Muscle of leg (tissue), 16 donors: Measurements from ENCODE around the gene KCNJ9. TPM values are rescaled to one million over a fixed set of nuclear protein-coding genes. Genes with fewer than 3 reads are reported as not detected.

Experiments used
- DNase-seq: peaks from one replicate; pipeline ENCODE4 v3.0.0; 2013
- H3K27ac ChIP-seq: one replicate; pipeline ENCODE4 v1.5.1; 2013; ENCODE audit warnings: mild to moderate bottlenecking, low read length, control low read depth
- H3K27me3 ChIP-seq: one replicate; pipeline ENCODE4 v1.6.1; 2013; ENCODE audit warnings: low read length; ENCODE audit not compliant: control insufficient read depth, insufficient read depth
- H3K36me3 ChIP-seq: one replicate; pipeline ENCODE4 v1.6.1; 2013; ENCODE audit warnings: low read length; ENCODE audit not compliant: control insufficient read depth, insufficient read depth
- H3K4me1 ChIP-seq: one replicate; pipeline ENCODE4 v1.6.1; 2013; ENCODE audit warnings: low read length; ENCODE audit not compliant: control insufficient read depth, insufficient read depth
- H3K4me3 ChIP-seq: one replicate; pipeline ENCODE4 v1.5.1; 2013; ENCODE audit warnings: low read length, control low read depth
- H3K9me3 ChIP-seq: replicated peaks from 2 replicates; pipeline ENCODE4 v1.6.1; 2013; ENCODE audit warnings: low read depth, low read length; ENCODE audit not compliant: control insufficient read depth
- WGBS: methylation state at CpG from one replicate; pipeline ENCODE4 v1.1.5; 2013; ENCODE audit warnings: missing lambda C conversion rate; ENCODE audit not compliant: insufficient coverage; 5-methylcytosine and 5-hydroxymethylcytosine counted together
- long read RNA-seq, 11 donors: transcript quantifications; one replicate each; lab custom pipeline, GENCODE V29; 2026
- polyA plus RNA-seq, 8 donors: library from polyadenylated mRNA; unstranded; fragments of 120-200 nt; gene quantifications; one replicate each; pipeline versions ENCODE4 v1.2.1 to v1.2.3, GENCODE V29; 2013; ENCODE audit warnings: inconsistent platforms in 1 of 8, low replicate concordance in 1 of 8; ENCODE audit not compliant: insufficient read length in 8 of 8, insufficient read depth in 1 of 8
- total RNA-seq: library from RNA; stranded (reverse); fragments of 120-200 nt; gene quantifications from one replicate; pipeline ENCODE4 v1.2.4, GENCODE V29; 2013

The KCNJ9 gene
- total RNA-seq: 0.09 TPM
- polyA plus RNA-seq: under 1 TPM in 7 of 8 donors, not detected in 1; 0.04 to 0.16 (median 0.09) TPM
- long read RNA-seq, donor 1: 0 reads
- long read RNA-seq, donor 2: 0 reads
- long read RNA-seq, donor 3: 0 reads
- long read RNA-seq, donor 4: 0 reads
- long read RNA-seq, donor 5: 0 reads
- long read RNA-seq, donor 6: 0 reads
- long read RNA-seq, donor 7: 0 reads
- long read RNA-seq, donor 8: 0 reads
- long read RNA-seq, donor 9: 0 reads
- long read RNA-seq, donor 10: 0 reads
- long read RNA-seq, donor 11: 0 reads

DNA sequence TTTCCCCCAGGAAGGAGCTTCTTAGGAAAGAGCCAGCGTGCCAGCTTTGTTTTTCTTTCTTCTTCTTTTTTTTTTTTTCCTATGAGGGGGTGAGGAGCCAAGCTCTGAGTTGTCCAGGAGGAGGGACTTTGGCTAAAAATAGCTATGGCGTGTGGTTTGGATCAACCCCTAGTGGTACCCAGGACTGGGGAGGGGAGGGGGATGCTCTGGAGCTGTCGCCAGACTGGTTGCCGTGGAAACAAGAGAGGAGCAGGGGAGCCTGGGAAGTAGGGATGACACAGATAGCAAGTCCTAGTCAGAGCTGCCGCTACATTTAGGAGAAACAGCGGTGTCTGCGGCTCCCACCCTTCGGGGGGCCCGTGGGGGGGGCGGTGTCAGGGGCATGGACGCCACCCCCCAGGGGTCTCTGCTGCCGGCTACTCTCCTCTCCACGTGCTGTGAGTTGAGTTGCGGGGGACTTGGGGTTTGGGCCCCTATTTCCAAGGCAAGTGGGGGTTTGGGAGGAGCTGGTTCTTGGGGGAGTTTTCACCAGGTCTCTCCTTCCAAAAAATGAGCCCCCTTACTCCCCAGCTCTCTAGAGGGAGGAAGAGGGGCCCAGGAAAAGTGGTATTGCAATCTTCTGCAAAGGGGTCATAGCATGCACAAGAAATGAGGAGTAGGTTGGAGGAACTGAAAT, at the start of gene KCNJ9:
KCNJ9 (plus strand) TSS at position 278 of the 676 bp plus-strand sequence. CDS start 2,493 bp downstream, outside the sequence.
- peaks cover 44% of the 10 kb centered on the region for H3K27me3 ChIP-seq
- no peak within 1 kb of the TSS for H3K27ac ChIP-seq
- H3K36me3 ChIP-seq: no peaks in the 10 kb centered on the region
- H3K4me1 ChIP-seq: peaks cover 23% of the 10 kb centered on the region
- H3K9me3 ChIP-seq: no peaks in the 10 kb centered on the region
- DNase-seq: no peak
- 21% methylated on average over 8 of the region's 14 CpGs for WGBS
- no peak within 1 kb of the TSS for H3K4me3 ChIP-seq

DNA sequence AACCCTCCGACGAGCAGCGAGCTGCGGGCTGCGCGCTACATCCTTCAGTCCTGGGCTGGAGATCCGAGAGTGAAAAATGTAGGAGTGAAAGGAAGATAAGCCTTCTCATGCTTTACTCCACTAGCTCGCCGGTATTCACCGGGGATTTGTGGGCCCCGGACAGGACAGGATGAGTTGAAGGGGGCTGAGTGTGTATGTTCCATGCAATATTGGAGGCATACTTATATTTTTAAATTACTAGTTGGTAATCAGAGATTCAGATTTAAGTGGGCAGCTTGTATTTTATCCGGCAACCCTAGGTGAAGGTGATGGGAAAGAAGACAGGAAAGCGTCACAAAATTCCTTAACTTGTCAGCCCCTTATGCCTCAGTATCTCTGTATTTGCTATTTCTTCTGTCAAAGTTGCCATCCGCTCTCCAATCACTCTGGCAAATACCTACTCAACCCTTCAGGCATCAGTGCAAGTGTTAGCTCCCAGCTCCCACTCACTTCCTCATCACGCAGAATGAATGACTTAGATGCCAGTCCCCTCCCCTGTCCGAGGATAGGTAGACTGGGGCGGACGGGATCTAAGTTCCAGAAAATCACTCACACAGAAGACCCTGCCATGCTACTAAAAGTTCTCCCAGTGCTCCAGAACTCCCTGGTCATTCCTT, 49.0 kb upstream of the KCNJ9 start:
- Histone ChIP-seq H3K9me3 (no peaks in the 10 kb centered on the region), H3K27ac (peak overlapping the region; percentile 48), H3K4me3 (peak overlapping the region; percentile 83), H3K4me1 (peaks cover 10% of the 10 kb centered on the region), H3K27me3 (no peaks in the 10 kb centered on the region), H3K36me3 (no peaks in the 10 kb centered on the region)
- WGBS: 0% methylated on average over 2 of the region's 18 CpGs
- DNase-seq: peak; percentile 14

DNA sequence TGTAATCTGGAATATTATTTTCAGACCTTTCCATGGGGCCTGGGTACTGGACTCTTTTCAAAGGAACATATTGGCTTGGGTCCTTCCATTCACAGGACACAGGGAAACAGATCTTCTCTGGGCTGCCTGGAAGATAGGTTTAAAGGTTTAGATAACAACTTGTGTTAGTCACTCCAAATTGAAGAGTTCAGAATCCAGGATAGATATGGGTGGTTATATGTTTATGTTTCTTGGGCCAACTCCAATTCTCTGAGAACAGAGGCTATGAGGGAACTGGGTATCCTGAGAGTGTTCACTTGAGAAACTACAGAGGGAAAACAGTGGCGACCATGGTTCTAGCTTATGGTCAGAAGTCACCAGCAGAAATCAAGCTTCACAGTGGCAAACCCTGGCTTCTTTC, 40.9 kb upstream of the KCNJ9 start:
- DNase-seq: no peak
- WGBS: 100% methylated on average over 1 of the region's 1 CpG

DNA sequence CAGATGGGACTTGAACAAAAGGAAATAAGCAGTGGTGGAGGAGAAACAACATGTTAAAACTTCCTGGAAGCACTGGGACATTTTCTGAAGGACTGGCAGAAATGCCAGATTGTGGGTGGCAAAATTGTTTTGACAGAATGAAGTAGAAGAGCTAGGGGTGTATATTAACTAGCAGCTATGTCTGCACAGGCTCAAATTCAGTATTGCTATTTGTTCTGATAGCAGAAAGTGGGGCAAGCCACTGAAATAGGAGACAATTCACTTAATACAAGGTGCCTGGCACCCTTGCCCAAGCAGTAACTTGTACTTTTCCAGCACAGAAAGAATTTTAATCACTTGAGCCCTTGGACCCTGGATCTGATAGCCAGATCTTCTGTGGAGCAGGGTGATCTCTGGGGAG, 37.8 kb upstream of the KCNJ9 start:
- Histone ChIP-seq H3K27me3 (peaks cover 6% of the 10 kb centered on the region), H3K27ac (no peak overlapping the region), H3K9me3 (no peaks in the 10 kb centered on the region), H3K36me3 (no peaks in the 10 kb centered on the region), H3K4me3 (no peak overlapping the region), H3K4me1 (peaks cover 17% of the 10 kb centered on the region)
- DNase-seq: no peak

More for the DNA sequence above, 40.9 kb upstream of the KCNJ9 start:
- H3K4me1 ChIP-seq: no peaks in the 10 kb centered on the region
- H3K4me3 ChIP-seq: no peak overlapping the region
- H3K27ac ChIP-seq: no peak overlapping the region
- peaks cover 7% of the 10 kb centered on the region for H3K27me3 ChIP-seq
- H3K9me3 ChIP-seq: no peaks in the 10 kb centered on the region
- no peaks in the 10 kb centered on the region for H3K36me3 ChIP-seq

DNA sequence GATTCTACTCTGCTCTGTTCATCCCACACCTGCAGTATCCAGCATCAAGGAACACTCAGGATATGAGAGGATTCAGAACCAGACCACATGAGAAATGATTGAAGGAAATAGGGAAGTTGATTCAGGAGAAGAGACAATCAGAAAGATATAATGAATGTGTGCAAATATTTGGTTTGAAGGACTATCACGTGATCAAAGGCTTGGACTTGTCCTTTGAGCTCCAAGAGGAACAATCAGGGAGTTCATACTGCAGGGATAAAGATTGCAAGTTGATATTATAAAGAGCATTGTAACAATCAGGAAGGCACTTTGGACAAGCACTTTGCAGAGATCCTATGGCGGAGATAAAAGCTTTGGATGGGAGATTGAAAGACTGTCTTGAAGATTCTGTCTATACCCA, 35.7 kb upstream of the KCNJ9 start:
- WGBS: 29% methylated on average over 1 of the region's 2 CpGs
- H3K4me3 ChIP-seq: no peak overlapping the region
- H3K9me3 ChIP-seq: no peaks in the 10 kb centered on the region
- peaks cover 6% of the 10 kb centered on the region for H3K27me3 ChIP-seq
- peaks cover 17% of the 10 kb centered on the region for H3K4me1 ChIP-seq
- no peak overlapping the region for H3K27ac ChIP-seq
- no peaks in the 10 kb centered on the region for H3K36me3 ChIP-seq
- no peak for DNase-seq

DNA sequence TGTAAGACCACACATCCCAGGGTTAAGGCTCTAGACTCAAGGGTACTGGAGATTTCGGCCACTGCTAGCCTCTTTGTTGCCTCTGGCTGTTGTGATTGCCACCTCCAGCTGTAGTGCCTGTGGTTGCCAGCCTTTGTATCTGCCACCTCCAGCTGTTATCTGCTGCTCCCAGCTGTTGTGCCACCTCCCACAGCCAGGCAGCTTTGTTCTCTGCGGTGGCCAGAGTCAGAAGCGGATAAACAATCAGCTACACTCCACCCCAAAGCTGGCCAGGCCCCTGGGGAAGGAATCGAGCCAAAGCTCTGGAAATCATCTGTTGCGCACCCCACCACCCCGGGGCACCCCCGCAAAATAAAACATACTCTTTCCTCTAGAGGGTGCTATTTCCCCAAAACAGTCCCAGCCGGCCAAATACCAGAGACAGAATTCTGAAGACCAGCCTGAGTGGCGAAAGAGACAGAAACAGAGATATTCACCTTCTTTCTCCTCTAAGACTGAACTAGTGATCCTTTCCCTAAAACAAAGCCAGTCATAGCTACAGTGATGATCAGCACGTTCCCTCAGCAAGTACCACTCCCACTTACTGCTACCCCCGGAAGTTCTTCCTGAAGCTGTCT, 34.7 kb upstream of the KCNJ9 start:
- H3K9me3 ChIP-seq: no peaks in the 10 kb centered on the region
- peaks cover 3% of the 10 kb centered on the region for H3K27me3 ChIP-seq
- peaks cover 17% of the 10 kb centered on the region for H3K4me1 ChIP-seq
- WGBS: 3% methylated on average over 7 of the region's 11 CpGs
- DNase-seq: peak; percentile 81
- no peak overlapping the region for H3K27ac ChIP-seq
- no peak overlapping the region for H3K4me3 ChIP-seq
- H3K36me3 ChIP-seq: no peaks in the 10 kb centered on the region

DNA sequence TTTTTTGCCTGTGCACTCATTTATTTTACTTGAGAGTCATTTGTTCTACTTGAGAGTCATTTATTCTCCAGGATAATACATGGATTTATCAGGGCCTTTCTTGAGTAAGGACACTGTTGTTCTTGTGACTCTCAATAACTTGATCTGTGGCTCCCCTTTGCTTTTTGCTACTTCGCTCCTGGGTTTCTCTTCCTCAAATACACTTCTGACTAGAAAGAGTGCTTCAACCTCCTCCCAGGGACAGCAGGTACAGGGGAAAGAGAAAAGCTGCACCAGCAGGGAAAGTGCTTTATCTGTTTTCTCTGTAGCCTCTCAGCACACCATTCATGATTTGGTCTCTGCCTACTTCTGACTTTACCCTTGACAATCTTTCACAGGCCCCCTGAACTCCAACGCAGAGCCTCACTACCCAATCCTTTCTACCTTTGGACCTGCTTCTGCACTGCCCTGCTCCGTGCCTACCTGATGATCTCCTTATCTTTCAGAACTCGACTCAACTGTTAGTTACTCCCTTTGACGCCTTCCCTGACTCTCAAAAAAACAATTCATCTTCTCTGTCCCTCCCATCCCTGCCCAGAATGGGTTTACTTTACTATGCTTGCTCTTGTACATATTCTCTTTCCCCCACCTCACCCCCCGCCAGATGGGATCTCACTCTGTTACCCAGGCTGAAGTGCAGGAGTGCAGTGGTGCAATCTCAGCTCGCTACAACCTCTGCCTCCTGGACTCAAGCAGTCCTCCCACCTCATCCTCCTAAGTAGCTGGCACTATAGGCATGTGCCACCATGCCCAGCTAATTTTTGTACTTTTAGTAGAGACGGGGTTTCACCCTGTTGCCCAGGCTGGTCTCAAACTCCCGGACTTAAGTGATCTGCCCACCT, 34.0 kb upstream of the KCNJ9 start:
- Histone ChIP-seq H3K9me3 (no peaks in the 10 kb centered on the region), H3K4me1 (peaks cover 17% of the 10 kb centered on the region)

DNA sequence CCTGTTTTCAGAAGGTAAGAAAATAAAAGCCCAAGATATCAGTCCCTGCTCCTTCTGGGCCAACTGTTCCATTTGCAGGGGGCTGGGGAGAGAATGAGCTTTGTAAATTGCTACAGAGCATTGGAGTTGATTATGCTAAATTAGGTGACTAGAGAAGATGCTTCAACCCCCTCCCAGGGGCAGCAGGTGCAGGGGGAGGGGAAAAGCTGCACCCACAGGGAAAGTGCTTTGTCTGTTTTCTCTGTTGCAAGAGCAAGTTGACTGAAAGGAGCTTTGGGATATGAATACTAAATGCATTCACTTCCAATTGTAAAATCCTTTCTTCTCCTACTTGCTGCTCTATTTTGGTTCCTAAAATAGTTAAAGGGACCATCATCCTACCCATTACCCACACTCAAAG, 33.0 kb upstream of the KCNJ9 start:
- Histone ChIP-seq H3K4me3 (no peak overlapping the region), H3K9me3 (no peaks in the 10 kb centered on the region), H3K27ac (no peak overlapping the region), H3K27me3 (peaks cover 10% of the 10 kb centered on the region), H3K36me3 (no peaks in the 10 kb centered on the region), H3K4me1 (peaks cover 17% of the 10 kb centered on the region)
- DNase-seq: no peak

More for the DNA sequence above, 34.0 kb upstream of the KCNJ9 start:
- Histone ChIP-seq H3K36me3 (no peaks in the 10 kb centered on the region), H3K27me3 (peaks cover 5% of the 10 kb centered on the region), H3K27ac (no peak overlapping the region), H3K4me3 (no peak overlapping the region)
- 63% methylated on average over 6 of the region's 9 CpGs for WGBS
- no peak for DNase-seq

DNA sequence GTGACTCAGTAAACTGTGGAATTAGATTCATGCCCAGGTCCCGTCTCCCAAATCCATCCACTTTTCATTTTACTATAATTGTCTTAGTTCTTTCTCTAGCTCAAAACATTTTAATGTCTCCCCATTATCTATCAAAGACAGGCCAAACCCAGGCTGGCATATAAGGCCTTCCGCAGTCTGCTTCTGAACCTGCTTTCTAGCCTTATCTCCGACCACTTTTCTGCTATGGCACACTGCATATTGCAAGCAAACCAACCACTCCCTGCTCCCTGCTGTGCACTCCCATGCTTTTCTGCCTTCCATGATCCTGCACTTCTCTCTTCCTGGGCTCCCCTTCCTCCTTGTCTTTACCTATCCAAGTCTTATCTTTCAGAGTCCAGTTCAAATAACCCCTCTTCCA, 32.2 kb upstream of the KCNJ9 start:
- Histone ChIP-seq H3K4me1 (peaks cover 17% of the 10 kb centered on the region), H3K4me3 (no peak overlapping the region), H3K36me3 (no peaks in the 10 kb centered on the region), H3K9me3 (no peaks in the 10 kb centered on the region), H3K27me3 (peaks cover 16% of the 10 kb centered on the region), H3K27ac (no peak overlapping the region)
- DNase-seq: no peak
- 63% methylated on average over 3 of the region's 3 CpGs for WGBS
